Measurements from ENCODE around the gene LEAP2. TPM values are rescaled to one million over a fixed set of nuclear protein-coding genes. Genes with fewer than 3 reads are reported as not detected.

LEAP2 gene
- total RNA-seq, 1 experiment from 2014 or later: not detected

DNA sequence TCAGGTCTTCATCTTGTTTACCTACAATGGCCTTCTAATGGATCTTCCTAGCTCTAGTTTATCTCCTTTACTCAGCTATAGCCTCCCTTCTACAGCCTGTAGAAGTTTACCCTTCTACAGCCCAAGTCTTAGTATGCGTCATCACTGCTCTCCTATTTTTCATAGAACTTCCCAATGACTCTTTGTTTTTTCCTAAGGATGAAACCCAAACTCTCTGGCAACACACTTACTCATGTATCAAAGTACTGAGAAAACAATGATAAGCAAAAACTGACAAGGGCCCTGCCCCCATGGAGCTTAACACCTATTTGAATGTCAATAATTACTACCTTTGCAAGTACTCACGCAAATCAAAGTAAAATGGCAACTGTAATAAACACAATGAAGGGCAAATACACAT lies 33.7 kb downstream of the LEAP2 start:
- in situ Hi-C loops (cut with HindIII; ENCODE audit: low pct_unique_long_range_greater_than_20kb, low sequenced_read_pairs): no loop called here
- peak; percentile 2 for DNase-seq (ENCODE audit: low read depth)

DNA sequence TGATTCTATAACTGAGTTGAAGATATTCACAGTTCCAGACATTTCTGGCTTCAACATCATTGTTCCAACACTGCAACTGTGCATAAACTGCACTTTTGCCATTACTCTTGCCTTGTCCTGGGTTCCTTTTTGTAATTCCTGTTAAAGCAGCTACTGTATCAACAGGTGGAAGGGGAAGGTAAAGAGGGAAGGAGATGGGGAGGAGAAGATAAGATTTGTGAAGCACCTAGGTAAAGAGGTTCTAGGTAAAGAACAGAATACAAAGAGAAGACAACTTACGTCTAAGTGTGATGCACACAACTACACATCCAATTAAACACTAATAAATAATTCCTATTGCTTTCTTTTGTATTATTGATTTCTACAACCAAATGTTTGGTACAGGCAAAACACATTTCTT lies 36.2 kb downstream of the LEAP2 start:
- in situ Hi-C loops (cut with HindIII; ENCODE audit: low pct_unique_long_range_greater_than_20kb, low sequenced_read_pairs): no loop called here
- DNase-seq (ENCODE audit: low read depth): no peak

DNA sequence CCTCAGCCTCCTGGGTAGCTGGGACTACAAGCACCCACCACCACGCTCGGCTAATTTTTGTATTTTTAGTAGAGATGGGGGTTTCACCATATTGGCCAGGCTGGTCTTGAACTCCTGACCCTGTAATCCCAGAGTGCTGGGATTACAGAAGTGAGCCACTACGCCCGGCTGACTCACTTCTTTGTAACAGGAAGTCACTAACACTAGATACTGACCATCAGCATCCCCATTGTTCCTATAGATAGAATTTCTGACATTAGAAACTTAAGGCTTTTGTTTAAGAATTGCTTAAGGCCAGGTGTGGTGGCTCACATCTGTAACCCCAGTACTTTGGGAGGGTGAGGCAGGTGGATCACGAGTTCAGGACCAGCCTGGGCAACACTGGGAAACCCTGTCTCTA lies 42.2 kb downstream of the LEAP2 start:
- in situ Hi-C loops (cut with HindIII; ENCODE audit: low pct_unique_long_range_greater_than_20kb, low sequenced_read_pairs): no loop called here
- no peak for DNase-seq (ENCODE audit: low read depth)

DNA sequence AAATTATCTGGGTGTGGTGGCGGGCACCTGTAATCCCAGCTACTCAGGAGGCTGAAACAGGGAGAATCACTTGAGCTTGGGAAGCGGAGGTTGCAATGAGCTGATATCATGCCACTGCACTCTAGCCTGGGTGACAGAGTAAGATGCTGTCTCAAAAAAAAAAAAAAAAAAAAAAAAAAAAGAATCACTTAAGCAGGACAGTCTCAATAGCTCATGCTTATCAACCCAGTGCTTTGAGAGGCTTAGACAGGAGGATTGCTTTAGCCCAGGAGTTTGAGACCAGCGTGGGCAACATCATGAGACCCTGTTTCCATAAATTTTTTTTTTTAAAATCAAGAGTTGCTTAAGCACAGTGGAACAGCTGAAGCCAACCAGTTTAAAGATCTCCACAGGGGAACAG lies 42.6 kb downstream of the LEAP2 start:
- DNase-seq (ENCODE audit: low read depth): no peak
- in situ Hi-C loops (cut with HindIII; ENCODE audit: low pct_unique_long_range_greater_than_20kb, low sequenced_read_pairs): no loop called here

Other genes starting within 250 kb of the LEAP2 start
- not detected in 2 replicates for gene IL13, start 215.5 kb upstream of the LEAP2 start, total RNA-seq (2014; rRNA removed; shearing (Covaris generic); ENCODE audit: low replicate concordance)
- not detected in 2 replicates for gene IL4, start 199.7 kb upstream of the LEAP2 start, total RNA-seq (2014; rRNA removed; shearing (Covaris generic); ENCODE audit: low replicate concordance)
- gene KIF3A, start 136.1 kb upstream of the LEAP2 start, total RNA-seq (2014; rRNA removed; shearing (Covaris generic); ENCODE audit: low replicate concordance): 0.49 and 2.1 TPM in 2 replicates
- gene CCNI2, start 126.2 kb upstream of the LEAP2 start, total RNA-seq (2014; rRNA removed; shearing (Covaris generic); ENCODE audit: low replicate concordance): not detected in 2 replicates
- gene SEPTIN8, start 96.4 kb upstream of the LEAP2 start, total RNA-seq (2014; rRNA removed; shearing (Covaris generic); ENCODE audit: low replicate concordance): 23.7 and 24.5 TPM in 2 replicates
- not detected in 2 replicates for gene SOWAHA, start 60.4 kb upstream of the LEAP2 start, total RNA-seq (2014; rRNA removed; shearing (Covaris generic); ENCODE audit: low replicate concordance)
- 8.7 and 11.6 TPM in 2 replicates for gene SHROOM1, start 43.0 kb upstream of the LEAP2 start, total RNA-seq (2014; rRNA removed; shearing (Covaris generic); ENCODE audit: low replicate concordance)
- 0.30 TPM in 1 of 2 replicates, not detected in the other for gene GDF9, start 7.2 kb upstream of the LEAP2 start, total RNA-seq (2014; rRNA removed; shearing (Covaris generic); ENCODE audit: low replicate concordance)
- gene UQCRQ, start 7.0 kb upstream of the LEAP2 start, total RNA-seq (2014; rRNA removed; shearing (Covaris generic); ENCODE audit: low replicate concordance): 254 and 303 TPM in 2 replicates
- 11.5 and 12.7 TPM in 2 replicates for gene AFF4, start 90.0 kb downstream of the LEAP2 start, total RNA-seq (2014; rRNA removed; shearing (Covaris generic); ENCODE audit: low replicate concordance)
- gene ZCCHC10, start 152.9 kb downstream of the LEAP2 start, total RNA-seq (2014; rRNA removed; shearing (Covaris generic); ENCODE audit: low replicate concordance): 7.8 and 15.6 TPM in 2 replicates
- gene HSPA4, start 178.3 kb downstream of the LEAP2 start, total RNA-seq (2014; rRNA removed; shearing (Covaris generic); ENCODE audit: low replicate concordance): 123 and 188 TPM in 2 replicates

Data from Caki2 (cell line).